Uterus (tissue), 2 donors: ENCODE measurements around the gene KCNQ1OT1.

Source experiments
- CTCF ChIP-seq, 4 experiments: fragments of 200-600 bp in 2 of 4; fragments of 450-650 bp in 2 of 4; sonication (generic) in 2 of 4; IDR thresholded peaks; one replicate each; pipeline ENCODE4 v1.5.1; 2016 to 2019; ENCODE audit warnings: antibody characterized with exemption in 4 of 4, mild to moderate bottlenecking in 2 of 4, moderate library complexity in 1 of 4
- POLR2A ChIP-seq, 2 donors: fragments of 450-650 bp; IDR thresholded peaks; one replicate each; pipeline ENCODE4 v1.6.1; 2016; ENCODE audit warnings: antibody characterized with exemption in 2 of 2, mild to moderate bottlenecking in 1 of 2, moderate library complexity in 1 of 2

GRCh38 chr11:2564588-2565425, 135.0 kb downstream of the KCNQ1OT1 start:
- TF ChIP-seq CTCF (IDR thresholded peaks at IDR 0.05) (no peak), POLR2A (IDR thresholded peaks at IDR 0.05) (no peak)
